H1 (cell line): Measurements from ENCODE around the gene SRPRB. TPM values are rescaled to one million over a fixed set of nuclear protein-coding genes. Genes with fewer than 3 reads are reported as not detected.

ENCODE experiments used
- CTCF ChIA-PET: fragments of 300-600 bp; sonication (Branson Sonifier 250); formaldehyde crosslinking; loops from one replicate; lab custom pipeline; 2021; ENCODE audit not compliant: partially characterized antibody; lab: Charles Lee
- POLR2A ChIA-PET: fragments of 300-600 bp; sonication (Branson Sonifier 250); formaldehyde crosslinking; loops from one replicate; lab custom pipeline; 2021; ENCODE audit warnings: inconsistent platforms; ENCODE audit not compliant: partially characterized antibody; lab: Charles Lee
- DNase-seq, 2 experiments: peaks; one replicate each; pipeline versions ENCODE4 v3.0.0 to v3.0.0-alpha.2; 2010 to 2022; ENCODE audit warnings: low spot score in 2 of 2, low read depth in 1 of 2, mixed read lengths in 1 of 2
- FAIRE-seq: peaks from 2 replicates; lab custom pipeline; 2011; peaks lifted over from hg19 to GRCh38; lab: Jason Lieb, UNC
- H2AFZ ChIP-seq: 2 replicates; pipeline ENCODE4 v1.8.1; 2012; ENCODE audit warnings: low read length, inconsistent platforms
- H2AK5ac ChIP-seq: 2 replicates; pipeline ENCODE4 v1.6.1; 2013; ENCODE audit warnings: low read depth, low read length
- H2BK120ac ChIP-seq: replicated peaks from 2 replicates; pipeline ENCODE3; 2013; ENCODE audit warnings: low read depth, low read length, inconsistent platforms
- H2BK12ac ChIP-seq: 2 replicates; pipeline ENCODE4 v1.6.1; 2013; ENCODE audit warnings: low read depth, low read length
- H2BK15ac ChIP-seq: 2 replicates; pipeline ENCODE4 v1.6.1; 2013; ENCODE audit warnings: low read length
- H2BK20ac ChIP-seq: 2 replicates; pipeline ENCODE4 v1.6.1; 2013; ENCODE audit warnings: low read length
- H2BK5ac ChIP-seq: 2 replicates; pipeline ENCODE4 v1.6.1; 2013; ENCODE audit warnings: low read depth, low read length
- H3K14ac ChIP-seq: 2 replicates; pipeline ENCODE4 v1.6.1; 2013; ENCODE audit warnings: inconsistent platforms; ENCODE audit not compliant: insufficient read length
- H3K18ac ChIP-seq: 2 replicates; pipeline ENCODE4 v1.6.1; 2013; ENCODE audit warnings: low read length; ENCODE audit errors: extremely low read depth
- H3K23ac ChIP-seq: 2 replicates; pipeline ENCODE4 v1.6.1; 2013; ENCODE audit warnings: inconsistent platforms; ENCODE audit not compliant: insufficient read length
- H3K23me2 ChIP-seq: 2 replicates; pipeline ENCODE4 v1.6.1; 2013; ENCODE audit warnings: low read depth, low read length
- H3K27ac ChIP-seq: 2 replicates; pipeline ENCODE4 v1.6.1; 2011; ENCODE audit warnings: low read depth, low read length, inconsistent platforms
- H3K27me3 ChIP-seq, 4 experiments: replicated peaks in 1 of 4; 1 replicate in 1 of 4; 2 replicates in 3 of 4; pipeline versions ENCODE4 v1.6.1 to v1.8.1; 2011 to 2013; ENCODE audit warnings: low read length in 3 of 4, mild to moderate bottlenecking in 3 of 4, inconsistent platforms in 2 of 4, mixed read lengths in 2 of 4, moderate library complexity in 1 of 4; ENCODE audit not compliant: control insufficient read depth in 3 of 4, insufficient read depth in 3 of 4; ENCODE audit errors: extremely low read depth in 1 of 4
- H3K36me3 ChIP-seq, 4 experiments: 2 replicates each; pipeline versions ENCODE4 v1.6.1 to v1.8.1; 2011 to 2013; ENCODE audit warnings: mild to moderate bottlenecking in 4 of 4, low read length in 3 of 4, moderate library complexity in 2 of 4, control low read depth in 1 of 4, inconsistent platforms in 1 of 4; ENCODE audit not compliant: insufficient read depth in 4 of 4, control insufficient read depth in 2 of 4
- H3K4ac ChIP-seq: replicated peaks from 2 replicates; pipeline ENCODE3; 2013; ENCODE audit warnings: low read length, low read depth, mixed read lengths, inconsistent platforms; ENCODE audit not compliant: insufficient read length
- H3K4me1 ChIP-seq, 4 experiments: replicated peaks in 1 of 4; 1 replicate in 1 of 4; 2 replicates in 3 of 4; pipeline versions ENCODE4 v1.6.1 to v1.8.1; 2011 to 2013; ENCODE audit warnings: low read length in 3 of 4, inconsistent platforms in 2 of 4, mixed read lengths in 1 of 4; ENCODE audit not compliant: insufficient read depth in 4 of 4, control insufficient read depth in 3 of 4
- H3K4me2 ChIP-seq, 2 experiments: 2 replicates each; pipeline versions ENCODE4 v1.6.1 to v1.8.1; 2011 to 2013; ENCODE audit warnings: low read depth in 2 of 2, low read length in 2 of 2, control low read depth in 1 of 2, inconsistent platforms in 1 of 2, mild to moderate bottlenecking in 1 of 2; ENCODE audit not compliant: insufficient read depth in 1 of 2
- H3K4me3 ChIP-seq, 4 experiments: fragments of 200-600, 300-600 bp in 1 of 4; sonication (generic), shearing (Covaris generic), sonication (Bioruptor Twin) in 1 of 4; 2 replicates each; pipeline versions ENCODE4 v1.5.1 to v1.8.1; 2011 to 2016; ENCODE audit warnings: low read length in 4 of 4, low read depth in 3 of 4, control low read depth in 2 of 4, inconsistent platforms in 2 of 4, mild to moderate bottlenecking in 2 of 4, mixed read lengths in 1 of 4, moderate library complexity in 1 of 4; ENCODE audit not compliant: insufficient read depth in 2 of 4; ENCODE audit errors: extremely low read depth in 1 of 4
- H3K56ac ChIP-seq: replicated peaks from 2 replicates; pipeline ENCODE3; 2013; ENCODE audit warnings: low read depth, mild to moderate bottlenecking, mixed read lengths, low read length, inconsistent platforms; ENCODE audit not compliant: insufficient read length
- H3K79me1 ChIP-seq: 2 replicates; pipeline ENCODE4 v1.6.1; 2013; ENCODE audit warnings: low read depth, low read length, control low read depth
- H3K79me2 ChIP-seq, 2 experiments: 2 replicates each; pipeline versions ENCODE4 v1.6.1 to v1.8.1; 2012 to 2013; ENCODE audit warnings: low read length in 2 of 2, mild to moderate bottlenecking in 2 of 2, inconsistent platforms in 1 of 2; ENCODE audit not compliant: insufficient read depth in 2 of 2, control insufficient read depth in 1 of 2
- H3K9ac ChIP-seq, 4 experiments: replicated peaks in 1 of 4; 1 replicate in 1 of 4; 2 replicates in 3 of 4; pipeline versions ENCODE4 v1.6.1 to v1.8.1; 2011 to 2013; ENCODE audit warnings: low read depth in 3 of 4, low read length in 3 of 4, control low read depth in 2 of 4, mild to moderate bottlenecking in 2 of 4, moderate library complexity in 2 of 4, inconsistent platforms in 1 of 4; ENCODE audit errors: extremely low read depth in 1 of 4
- H3K9me3 ChIP-seq, 2 experiments: 2 replicates each; pipeline versions ENCODE4 v1.6.1 to v1.8.1; 2012 to 2013; ENCODE audit warnings: mild to moderate bottlenecking in 2 of 2, moderate library complexity in 2 of 2, control low read depth in 1 of 2, inconsistent platforms in 1 of 2, low read depth in 1 of 2, low read length in 1 of 2, mixed read lengths in 1 of 2; ENCODE audit not compliant: insufficient read depth in 2 of 2
- H4K20me1 ChIP-seq, 2 experiments: replicated peaks in 1 of 2; 2 replicates each; pipeline versions ENCODE3 to v1.8.1; 2011 to 2013; ENCODE audit warnings: inconsistent platforms in 2 of 2, low read length in 2 of 2, mild to moderate bottlenecking in 1 of 2; ENCODE audit not compliant: insufficient read depth in 2 of 2, control insufficient read depth in 1 of 2
- H4K5ac ChIP-seq: 2 replicates; pipeline ENCODE4 v1.6.1; 2013; ENCODE audit warnings: low read length, low read depth, mixed read lengths, inconsistent platforms; ENCODE audit not compliant: insufficient read length
- H4K8ac ChIP-seq: 2 replicates; pipeline ENCODE4 v1.8.0; 2013; ENCODE audit warnings: mild to moderate bottlenecking, moderate library complexity, low read length, inconsistent platforms; ENCODE audit not compliant: insufficient read depth; ENCODE audit errors: extremely low read depth
- H4K91ac ChIP-seq: replicated peaks from 2 replicates; pipeline ENCODE3; 2013; ENCODE audit warnings: low read length, mixed read lengths, inconsistent platforms; ENCODE audit not compliant: insufficient read length
- CBX5 ChIP-seq: fragments of 300-800, 300-1000 bp; sonication (generic); IDR thresholded peaks from 2 replicates; pipeline ENCODE4 v1.7.1; 2016; ENCODE audit warnings: antibody characterized with exemption, low read length, low read depth
- CEBPB ChIP-seq: IDR thresholded peaks from 2 replicates; pipeline ENCODE4 v1.6.1; 2012; ENCODE audit warnings: low read depth, low read length
- CTBP2 ChIP-seq: IDR thresholded peaks from 2 replicates; pipeline ENCODE4 v1.7.0; 2011; ENCODE audit warnings: borderline replicate concordance, mild to moderate bottlenecking, moderate library complexity, mixed read lengths, low read length; ENCODE audit not compliant: insufficient read depth, insufficient read length
- HDAC6 ChIP-seq: IDR thresholded peaks from one replicate; pipeline ENCODE4 v1.7.1; 2012; ENCODE audit warnings: low read depth, mild to moderate bottlenecking, inconsistent platforms, low read length, moderate library complexity
- NANOG ChIP-seq: IDR thresholded peaks from 2 replicates; pipeline ENCODE4 v1.6.1; 2011; ENCODE audit warnings: low read length, low read depth, mild to moderate bottlenecking, inconsistent platforms; ENCODE audit not compliant: insufficient read depth, poor library complexity, severe bottlenecking
- RBBP5 ChIP-seq: IDR thresholded peaks from 2 replicates; pipeline ENCODE4 v1.7.1; 2012; ENCODE audit warnings: low read depth, mild to moderate bottlenecking, inconsistent platforms, low read length, moderate library complexity, borderline replicate concordance
- SIN3A ChIP-seq, 2 experiments: IDR thresholded peaks in 1 of 2; conservative IDR thresholded peaks in 1 of 2; 2 replicates each; pipeline ENCODE4 v1.6.1; 2011 to 2012; ENCODE audit warnings: low read length in 2 of 2, improper control_type of control experiment in 1 of 2, low read depth in 1 of 2, mild to moderate bottlenecking in 1 of 2
- SP4 ChIP-seq: IDR thresholded peaks from 2 replicates; pipeline ENCODE4 v1.6.1; 2012; ENCODE audit warnings: low read length, inconsistent platforms
- TBP ChIP-seq: IDR thresholded peaks from 2 replicates; pipeline ENCODE4 v1.6.1; 2011; ENCODE audit warnings: low read depth, low read length, improper control_type of control experiment
- TCF12 ChIP-seq: IDR thresholded peaks from 2 replicates; pipeline ENCODE4 v1.6.1; 2011; ENCODE audit warnings: low read depth, mild to moderate bottlenecking, low read length
- WGBS, 2 experiments: shearing (Covaris generic) in 1 of 2; methylation state at CpG; one replicate each; pipeline versions ENCODE4 v1.1.6 to v1.1.7; 2013 to 2015; ENCODE audit warnings: low lambda C conversion rate in 2 of 2, mixed read lengths in 2 of 2, inconsistent platforms in 1 of 2, low coverage in 1 of 2, missing lambda C conversion rate in 1 of 2; ENCODE audit not compliant: insufficient replicate concordance in 2 of 2, insufficient coverage in 1 of 2, insufficient read length in 1 of 2; ENCODE audit errors: extremely low coverage in 1 of 2, missing lambda C conversion rate in 1 of 2; 5-methylcytosine and 5-hydroxymethylcytosine counted together
- polyA plus RNA-seq, 7 experiments: library from polyadenylated mRNA; depleted of rRNA in 3 of 7; stranded (reverse) in 5 of 7; unstranded in 2 of 7; fragments of >200 nt in 5 of 7; fragments of 200-250 nt in 2 of 7; gene quantifications; 1 replicate in 5 of 7; 2 replicates in 1 of 7; 4 replicates in 1 of 7; pipeline versions ENCODE4 v1.2.1 to v1.2.3, GENCODE V29; 2011 to 2013; ENCODE audit warnings: missing spikeins in 2 of 7, mixed read lengths in 2 of 7
- total RNA-seq: library from RNA; stranded (reverse); fragmentation: NEBNext Ultra II Directional; extraction: Animal tissue kit (Norgen Biotek cat#: 25700); gene quantifications from 2 replicates; pipeline ENCODE4 v1.2.1, GENCODE V29; 2021
- TF ChIP-seq, protein P1 (sequence below): IDR thresholded peaks from 2 replicates; pipeline ENCODE4 v1.6.1; 2012; ENCODE audit warnings: low read length, inconsistent platforms
- TF ChIP-seq, protein P2 (sequence below): IDR thresholded peaks from 2 replicates; pipeline ENCODE4 v1.6.1; 2011; ENCODE audit warnings: low read depth, mild to moderate bottlenecking, low read length; ENCODE audit not compliant: insufficient read depth

Gene SRPRB
- total and polyA plus RNA-seq, 2 of the 8 experiments (the other 6 are each of a cell fraction or from before 2014, with no cell fraction given), result 15.9 to 49.8 TPM

DNA sequence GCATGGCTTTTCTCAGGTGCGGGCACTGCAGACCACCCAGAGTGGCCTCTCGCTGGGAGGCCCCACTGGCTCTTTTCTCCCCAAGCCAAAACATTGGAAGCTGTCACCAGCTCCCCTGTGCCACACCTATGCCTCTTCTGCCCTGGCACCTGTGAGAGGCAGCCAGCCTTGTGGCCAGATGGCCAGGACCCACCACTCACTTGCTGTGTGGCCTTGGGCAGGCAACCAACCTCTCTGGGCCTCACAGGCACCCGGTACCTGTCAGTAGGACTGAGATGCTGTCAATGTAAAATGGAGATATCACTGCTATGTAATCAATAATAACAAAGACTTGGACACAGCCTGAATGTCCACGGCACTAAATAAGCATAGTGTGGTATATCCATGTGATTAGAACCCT, 36.5 kb downstream of the SRPRB start:
- POLR2A ChIA-PET, result no interaction called here
- H3K23ac ChIP-seq, result no peak overlapping the region
- H3K18ac ChIP-seq, result no peak overlapping the region
- H2BK12ac ChIP-seq, result no peak overlapping the region
- no peak overlapping the region for H2AK5ac ChIP-seq
- H3K4me3 ChIP-seq, result no peak overlapping the region
- H2BK120ac ChIP-seq, result no peak overlapping the region
- no peak for DNase-seq
- WGBS, 2 experiments, result 94% methylated on average over 2 of the region's 4 CpGs; no CpG with 5 or more reads in 1 of the 2 experiments
- H2BK20ac ChIP-seq, result no peak overlapping the region
- peaks cover 0 to 2% (median 0%) of the 10 kb centered on the region in 4 experiments; a peak in 1 of 7 replicates for H3K4me1 ChIP-seq
- no peak overlapping the region for H4K5ac ChIP-seq
- H4K20me1 ChIP-seq, result no peaks in the 10 kb centered on the region
- H3K27ac ChIP-seq, result no peak overlapping the region
- H3K14ac ChIP-seq, result no peak overlapping the region
- H3K9me3 ChIP-seq, result no peaks in the 10 kb centered on the region
- H3K4me2 ChIP-seq, result no peak overlapping the region
- no peak overlapping the region; the same call in 1 of the 2 replicates for H4K8ac ChIP-seq
- FAIRE-seq, result no peak
- no peaks in the 10 kb centered on the region for H3K79me2 ChIP-seq
- H3K23me2 ChIP-seq, result no peaks in the 10 kb centered on the region
- no peaks in the 10 kb centered on the region for H3K27me3 ChIP-seq
- H3K9ac ChIP-seq, result no peak overlapping the region
- no peak overlapping the region for H2BK15ac ChIP-seq
- no peaks in the 10 kb centered on the region for H3K79me1 ChIP-seq
- H4K91ac ChIP-seq, result no peak overlapping the region
- CTCF ChIA-PET, result interaction anchor here (1.1 to 2.4 kb wide), 3 partner anchors 9 to 24 kb away, joined by 3 to 21 read pairs (median 4); no protein-coding TSS in a partner anchor
- H3K36me3 ChIP-seq, result no peaks in the 10 kb centered on the region; a peak in 3 of 8 replicates
- no peak overlapping the region for H2AFZ ChIP-seq
- no peak overlapping the region for H3K4ac ChIP-seq
- H2BK5ac ChIP-seq, result no peak overlapping the region
- H3K56ac ChIP-seq, result no peak overlapping the region
- TF ChIP-seq SP4 (no peak), SIN3A (conservative IDR thresholded peaks at IDR 0.05 in 1 of 2, IDR thresholded peaks at IDR 0.05 in 1 of 2; ENCODE audit: low read depth in 1 of 2, low read length in 2 of 2) (no peak), TBP (no peak), CBX5 (no peak), HDAC6 (no peak), RBBP5 (no peak), CTBP2 (no peak), CEBPB (no peak), TCF12 (no peak), NANOG (no peak)
- TF ChIP-seq, protein P1, sequence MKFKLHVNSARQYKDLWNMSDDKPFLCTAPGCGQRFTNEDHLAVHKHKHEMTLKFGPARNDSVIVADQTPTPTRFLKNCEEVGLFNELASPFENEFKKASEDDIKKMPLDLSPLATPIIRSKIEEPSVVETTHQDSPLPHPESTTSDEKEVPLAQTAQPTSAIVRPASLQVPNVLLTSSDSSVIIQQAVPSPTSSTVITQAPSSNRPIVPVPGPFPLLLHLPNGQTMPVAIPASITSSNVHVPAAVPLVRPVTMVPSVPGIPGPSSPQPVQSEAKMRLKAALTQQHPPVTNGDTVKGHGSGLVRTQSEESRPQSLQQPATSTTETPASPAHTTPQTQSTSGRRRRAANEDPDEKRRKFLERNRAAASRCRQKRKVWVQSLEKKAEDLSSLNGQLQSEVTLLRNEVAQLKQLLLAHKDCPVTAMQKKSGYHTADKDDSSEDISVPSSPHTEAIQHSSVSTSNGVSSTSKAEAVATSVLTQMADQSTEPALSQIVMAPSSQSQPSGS, result no peak
- TF ChIP-seq, protein P2, sequence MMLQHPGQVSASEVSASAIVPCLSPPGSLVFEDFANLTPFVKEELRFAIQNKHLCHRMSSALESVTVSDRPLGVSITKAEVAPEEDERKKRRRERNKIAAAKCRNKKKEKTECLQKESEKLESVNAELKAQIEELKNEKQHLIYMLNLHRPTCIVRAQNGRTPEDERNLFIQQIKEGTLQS, result no peak
